Measurements from ENCODE around the gene GCGR. TPM values are rescaled to one million over a fixed set of nuclear protein-coding genes. Genes with fewer than 3 reads are reported as not detected.

GCGR gene
- total RNA-seq, 1 donor from 2014 or later: not detected

DNA sequence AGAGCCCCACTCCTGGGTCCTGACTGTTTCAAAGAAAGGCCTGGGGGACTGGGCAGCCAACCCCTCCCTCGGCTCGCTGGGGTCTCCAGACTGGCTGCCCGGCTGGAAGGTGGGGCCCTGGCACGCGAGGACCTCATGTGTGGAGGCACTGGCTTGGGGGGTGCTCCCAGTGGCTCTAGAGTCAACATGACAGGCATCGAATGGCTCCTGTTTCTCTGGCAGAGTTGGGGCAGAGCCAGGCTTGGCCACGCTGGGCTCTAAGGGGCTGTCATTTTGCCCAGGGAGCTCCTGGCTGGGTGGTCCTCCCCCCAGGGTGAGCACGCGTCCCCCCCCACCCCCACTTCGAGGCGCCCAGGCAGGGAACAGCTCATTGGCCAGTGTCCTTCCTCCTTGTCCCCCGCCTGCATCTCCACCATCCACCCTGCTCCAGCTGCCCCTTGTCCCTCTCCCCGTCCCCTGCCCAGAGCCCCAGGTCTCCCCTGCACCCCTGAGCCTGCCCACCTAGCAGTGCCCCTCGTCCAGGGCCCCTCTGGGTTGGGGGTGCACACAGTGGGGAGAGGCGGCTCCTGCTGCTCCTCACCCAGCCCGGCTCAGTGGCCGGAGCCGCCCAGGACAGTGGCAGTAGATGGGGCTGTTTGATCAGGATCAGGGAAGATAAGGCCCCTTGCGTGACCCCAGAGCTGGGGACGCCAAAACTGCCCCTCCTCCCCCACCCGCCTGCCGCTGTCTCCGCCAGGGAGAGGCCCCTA is 2.7 kb downstream of the GCGR start:
- no peak for DNase-seq (ENCODE audit: extremely low spot score, unreplicated experiment)
- H3K4me1 Mint-ChIP-seq (ENCODE audit: unreplicated experiment): peaks cover 2% of the 10 kb centered on the region
- H3K9me3 Mint-ChIP-seq (ENCODE audit: unreplicated experiment): no peaks in the 10 kb centered on the region
- H3K4me3 Mint-ChIP-seq (ENCODE audit: unreplicated experiment): no peak overlapping the region
- H3K27ac Mint-ChIP-seq (ENCODE audit: unreplicated experiment): no peak overlapping the region
- TF ChIP-seq, protein P1, sequence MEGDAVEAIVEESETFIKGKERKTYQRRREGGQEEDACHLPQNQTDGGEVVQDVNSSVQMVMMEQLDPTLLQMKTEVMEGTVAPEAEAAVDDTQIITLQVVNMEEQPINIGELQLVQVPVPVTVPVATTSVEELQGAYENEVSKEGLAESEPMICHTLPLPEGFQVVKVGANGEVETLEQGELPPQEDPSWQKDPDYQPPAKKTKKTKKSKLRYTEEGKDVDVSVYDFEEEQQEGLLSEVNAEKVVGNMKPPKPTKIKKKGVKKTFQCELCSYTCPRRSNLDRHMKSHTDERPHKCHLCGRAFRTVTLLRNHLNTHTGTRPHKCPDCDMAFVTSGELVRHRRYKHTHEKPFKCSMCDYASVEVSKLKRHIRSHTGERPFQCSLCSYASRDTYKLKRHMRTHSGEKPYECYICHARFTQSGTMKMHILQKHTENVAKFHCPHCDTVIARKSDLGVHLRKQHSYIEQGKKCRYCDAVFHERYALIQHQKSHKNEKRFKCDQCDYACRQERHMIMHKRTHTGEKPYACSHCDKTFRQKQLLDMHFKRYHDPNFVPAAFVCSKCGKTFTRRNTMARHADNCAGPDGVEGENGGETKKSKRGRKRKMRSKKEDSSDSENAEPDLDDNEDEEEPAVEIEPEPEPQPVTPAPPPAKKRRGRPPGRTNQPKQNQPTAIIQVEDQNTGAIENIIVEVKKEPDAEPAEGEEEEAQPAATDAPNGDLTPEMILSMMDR (IDR thresholded peaks at IDR 0.05): no peak
- no peaks in the 10 kb centered on the region for H3K36me3 Mint-ChIP-seq (ENCODE audit: unreplicated experiment)
- peaks cover 26% of the 10 kb centered on the region for H3K27me3 Mint-ChIP-seq (ENCODE audit: unreplicated experiment)

DNA sequence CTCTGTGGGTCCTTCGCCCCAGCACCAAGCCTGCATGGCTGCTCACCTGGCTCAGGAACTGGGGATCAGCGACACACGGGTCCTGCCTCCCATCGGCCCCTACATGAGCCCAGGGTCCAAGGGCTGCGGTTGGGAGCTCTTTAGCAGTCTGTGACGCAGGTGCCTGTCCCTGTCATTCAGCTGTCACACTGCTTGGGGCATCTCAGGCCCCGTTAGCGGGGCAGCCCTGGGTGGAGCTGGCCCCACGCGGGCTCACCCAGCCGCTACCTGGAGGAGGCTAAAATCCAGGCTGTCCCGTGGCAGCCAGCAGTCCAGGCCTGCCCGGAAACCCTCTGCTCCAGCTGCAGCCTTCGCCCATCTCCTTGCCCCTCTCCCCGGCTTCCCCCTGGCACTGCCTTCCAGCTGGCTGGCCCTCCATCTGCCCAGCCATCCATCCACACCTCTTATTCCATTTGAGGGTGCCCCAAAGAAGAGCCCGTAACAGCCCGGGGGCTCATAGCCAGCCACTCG is 3.3 kb downstream of the GCGR start:
- Mint-ChIP-seq H3K4me1 (ENCODE audit: unreplicated experiment) (peaks cover 2% of the 10 kb centered on the region), H3K27ac (ENCODE audit: unreplicated experiment) (no peak overlapping the region), H3K9me3 (ENCODE audit: unreplicated experiment) (no peaks in the 10 kb centered on the region), H3K36me3 (ENCODE audit: unreplicated experiment) (no peaks in the 10 kb centered on the region), H3K4me3 (ENCODE audit: unreplicated experiment) (no peak overlapping the region), H3K27me3 (ENCODE audit: unreplicated experiment) (peaks cover 21% of the 10 kb centered on the region)
- no peak for DNase-seq (ENCODE audit: extremely low spot score, unreplicated experiment)
- TF ChIP-seq, protein P1 (IDR thresholded peaks at IDR 0.05): no peak

DNA sequence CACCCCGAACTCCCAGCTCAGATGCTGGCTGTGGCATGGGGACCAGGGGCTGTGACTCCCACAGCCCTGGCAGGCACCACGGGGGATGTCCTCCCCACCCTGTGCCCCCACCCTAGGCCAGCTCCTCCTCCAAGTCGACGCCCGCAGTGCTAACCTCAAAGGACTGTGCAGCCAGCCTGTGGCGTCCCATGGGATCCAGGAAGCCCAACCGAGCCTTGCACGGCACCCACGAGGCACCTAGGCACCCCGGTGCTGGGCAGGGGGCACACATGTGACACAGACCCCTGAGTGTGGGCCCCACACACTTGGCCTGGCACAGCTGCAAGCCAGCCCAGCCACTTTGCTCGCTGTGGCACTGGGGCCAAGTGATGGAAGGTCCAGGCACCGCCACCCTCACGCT is 3.9 kb downstream of the GCGR start:
- no peak overlapping the region for H3K4me3 Mint-ChIP-seq (ENCODE audit: unreplicated experiment)
- DNase-seq (ENCODE audit: extremely low spot score, unreplicated experiment): no peak
- no peaks in the 10 kb centered on the region for H3K36me3 Mint-ChIP-seq (ENCODE audit: unreplicated experiment)
- no peaks in the 10 kb centered on the region for H3K9me3 Mint-ChIP-seq (ENCODE audit: unreplicated experiment)
- H3K4me1 Mint-ChIP-seq (ENCODE audit: unreplicated experiment): peaks cover 2% of the 10 kb centered on the region
- TF ChIP-seq, protein P1 (IDR thresholded peaks at IDR 0.05): no peak
- H3K27ac Mint-ChIP-seq (ENCODE audit: unreplicated experiment): no peak overlapping the region
- H3K27me3 Mint-ChIP-seq (ENCODE audit: unreplicated experiment): peaks cover 15% of the 10 kb centered on the region

DNA sequence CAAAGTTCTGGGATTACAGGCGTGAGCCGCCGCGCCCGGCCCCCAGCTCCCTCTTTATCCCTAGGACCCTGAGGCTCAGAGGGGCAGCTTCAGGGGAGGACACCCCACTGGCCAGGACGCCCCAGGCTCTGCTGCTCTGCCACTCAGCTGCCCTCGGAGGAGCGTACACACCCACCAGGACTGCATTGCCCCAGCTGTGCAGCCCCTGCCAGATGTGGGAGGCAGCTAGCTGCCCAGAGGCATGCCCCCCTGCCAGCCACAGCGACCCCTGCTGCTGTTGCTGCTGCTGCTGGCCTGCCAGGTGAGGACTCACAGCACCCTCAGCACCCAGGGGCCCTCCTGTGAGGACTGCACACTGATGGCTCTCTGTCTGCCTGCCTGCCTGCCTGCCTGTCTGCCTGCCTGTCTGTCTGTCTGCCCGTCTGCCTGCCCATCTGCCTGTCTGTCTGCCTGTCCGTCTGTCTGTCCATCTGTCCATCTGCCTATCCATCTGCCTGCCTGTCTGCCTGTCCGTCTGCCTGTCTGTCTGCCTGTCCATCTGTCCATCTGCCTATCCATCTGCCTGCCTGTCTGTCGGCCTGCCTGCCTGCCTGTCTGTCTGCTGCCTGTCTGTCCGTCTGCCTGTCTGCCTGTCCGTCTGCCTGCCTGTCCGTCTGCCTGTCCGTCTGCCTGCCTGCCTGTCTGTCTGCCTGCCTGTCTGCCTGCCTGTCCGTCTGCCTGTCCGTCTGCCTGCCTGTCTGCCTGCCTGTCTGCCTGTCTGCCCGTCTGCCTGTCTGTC is 5.0 kb downstream of the GCGR start:
- H3K9me3 Mint-ChIP-seq (ENCODE audit: unreplicated experiment): no peaks in the 10 kb centered on the region
- TF ChIP-seq, protein P1 (IDR thresholded peaks at IDR 0.05): no peak
- H3K27me3 Mint-ChIP-seq (ENCODE audit: unreplicated experiment): peaks cover 10% of the 10 kb centered on the region
- no peaks in the 10 kb centered on the region for H3K36me3 Mint-ChIP-seq (ENCODE audit: unreplicated experiment)
- H3K4me3 Mint-ChIP-seq (ENCODE audit: unreplicated experiment): no peak overlapping the region
- H3K4me1 Mint-ChIP-seq (ENCODE audit: unreplicated experiment): peaks cover 2% of the 10 kb centered on the region
- no peak for DNase-seq (ENCODE audit: extremely low spot score, unreplicated experiment)
- no peak overlapping the region for H3K27ac Mint-ChIP-seq (ENCODE audit: unreplicated experiment)

DNA sequence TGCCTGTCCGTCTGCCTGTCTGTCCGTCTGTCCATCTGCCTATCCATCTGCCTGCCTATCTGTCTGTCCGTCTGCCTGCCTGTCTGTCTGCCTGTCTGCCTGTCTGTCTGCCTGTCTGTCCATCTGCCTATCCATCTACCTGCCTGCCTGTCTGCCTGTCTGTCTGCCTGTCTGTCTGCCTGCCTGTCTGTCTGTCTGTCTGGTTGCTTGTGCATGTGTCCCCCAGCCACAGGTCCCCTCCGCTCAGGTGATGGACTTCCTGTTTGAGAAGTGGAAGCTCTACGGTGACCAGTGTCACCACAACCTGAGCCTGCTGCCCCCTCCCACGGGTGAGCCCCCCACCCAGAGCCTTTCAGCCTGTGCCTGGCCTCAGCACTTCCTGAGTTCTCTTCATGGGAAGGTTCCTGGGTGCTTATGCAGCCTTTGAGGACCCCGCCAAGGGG is 5.6 kb downstream of the GCGR start:
- TF ChIP-seq, protein P1 (IDR thresholded peaks at IDR 0.05): no peak
- H3K4me3 Mint-ChIP-seq (ENCODE audit: unreplicated experiment): no peak overlapping the region
- no peak overlapping the region for H3K27ac Mint-ChIP-seq (ENCODE audit: unreplicated experiment)
- H3K27me3 Mint-ChIP-seq (ENCODE audit: unreplicated experiment): peaks cover 10% of the 10 kb centered on the region
- no peaks in the 10 kb centered on the region for H3K36me3 Mint-ChIP-seq (ENCODE audit: unreplicated experiment)
- no peak for DNase-seq (ENCODE audit: extremely low spot score, unreplicated experiment)
- H3K4me1 Mint-ChIP-seq (ENCODE audit: unreplicated experiment): peaks cover 2% of the 10 kb centered on the region
- H3K9me3 Mint-ChIP-seq (ENCODE audit: unreplicated experiment): no peaks in the 10 kb centered on the region
